Measurements from ENCODE around the gene PAX6. TPM values are rescaled to one million over a fixed set of nuclear protein-coding genes. Genes with fewer than 3 reads are reported as not detected.
"Not testable (repeated sequence)": the region's sequence is repeated elsewhere in the genome, so short reads cannot be mapped to it uniquely, and the experiment has no call there.

Gene PAX6
- total RNA-seq, 1 experiment from 2014 or later = 0.49 TPM

- DNase-seq (ENCODE audit: low read depth, low spot score) (no peak), ATAC-seq (no peak)
- no TSS peak for BruUV-seq (replicated peaks)
- H3K9me3 ChIP-seq (ENCODE audit: control insufficient read depth, insufficient read depth, low read depth, low read length) = no peaks in the 10 kb centered on the region
- ChIA-PET POLR2A (no interaction called here), CTCF (no interaction called here)
- in situ Hi-C loops (cut with HindIII; ENCODE audit: low pct_unique_long_range_greater_than_20kb, low sequenced_read_pairs) (no loop called here), intact Hi-C loops (cut with micrococcal nuclease; ENCODE audit: unreplicated experiment) (no loop called here)
- no peaks in the 10 kb centered on the region for H3K27me3 ChIP-seq (ENCODE audit: control insufficient read depth, insufficient read depth, low read length)
- no peaks in the 10 kb centered on the region for H3K4me1 ChIP-seq (ENCODE audit: control insufficient read depth, insufficient read depth, low read length)
- no peak overlapping the region for H3K27ac ChIP-seq (ENCODE audit: low read length)
- no peak overlapping the region for H3K4me3 ChIP-seq (ENCODE audit: low read depth in 2 of 2, low read length in 2 of 2)
- no peak for TF ChIP-seq SIN3A (IDR thresholded peaks at IDR 0.05; ENCODE audit: borderline replicate concordance, insufficient read depth, low read depth, low read length)
- TF ChIP-seq REST (IDR thresholded peaks at IDR 0.05; ENCODE audit: insufficient read depth in 1 of 2, low read depth in 2 of 2, low read length in 1 of 2) = no peak
- TF ChIP-seq CTCF (IDR thresholded peaks at IDR 0.05) = no peak
- no peak for TF ChIP-seq POLR2AphosphoS5 (IDR thresholded peaks at IDR 0.05; ENCODE audit: low read depth, low read length)
- no peak for TF ChIP-seq TCF7L2 (IDR thresholded peaks at IDR 0.05; ENCODE audit: low read depth, low read length)
- H3K36me3 ChIP-seq (ENCODE audit: control insufficient read depth, insufficient read depth, low read length) = no peaks in the 10 kb centered on the region
Measured at GRCh38 chr11:31747581-31747980, 63.5 kb downstream of the PAX6 start.

- CTCF ChIA-PET; POLR2A ChIA-PET; H3K27ac ChIP-seq (ENCODE audit: low read length); H3K9me3 ChIP-seq (ENCODE audit: control insufficient read depth, insufficient read depth, low read depth, low read length); BruUV-seq (replicated peaks); H3K36me3 ChIP-seq (ENCODE audit: control insufficient read depth, insufficient read depth, low read length); H3K4me3 ChIP-seq (ENCODE audit: low read depth in 2 of 2, low read length in 2 of 2); DNase-seq (ENCODE audit: low read depth, low spot score); H3K27me3 ChIP-seq (ENCODE audit: control insufficient read depth, insufficient read depth, low read length); in situ Hi-C loops (cut with HindIII; ENCODE audit: low pct_unique_long_range_greater_than_20kb, low sequenced_read_pairs); intact Hi-C loops (cut with micrococcal nuclease; ENCODE audit: unreplicated experiment); H3K4me1 ChIP-seq (ENCODE audit: control insufficient read depth, insufficient read depth, low read length); ATAC-seq: not testable (repeated sequence)
Measured at GRCh38 chr11:31740731-31741368, 70.3 kb downstream of the PAX6 start.

- TF ChIP-seq CTCF (IDR thresholded peaks at IDR 0.05) (no peak), POLR2AphosphoS5 (IDR thresholded peaks at IDR 0.05; ENCODE audit: low read depth, low read length) (no peak), SIN3A (IDR thresholded peaks at IDR 0.05; ENCODE audit: borderline replicate concordance, insufficient read depth, low read depth, low read length) (no peak), TCF7L2 (IDR thresholded peaks at IDR 0.05; ENCODE audit: low read depth, low read length) (no peak), REST (IDR thresholded peaks at IDR 0.05; ENCODE audit: insufficient read depth in 1 of 2, low read depth in 2 of 2, low read length in 1 of 2) (no peak)
- DNase-seq (ENCODE audit: low read depth, low spot score) = no peak
- Histone ChIP-seq H3K27me3 (ENCODE audit: control insufficient read depth, insufficient read depth, low read length) (no peaks in the 10 kb centered on the region), H3K4me1 (ENCODE audit: control insufficient read depth, insufficient read depth, low read length) (no peaks in the 10 kb centered on the region), H3K4me3 (ENCODE audit: low read depth in 2 of 2, low read length in 2 of 2) (no peak overlapping the region), H3K9me3 (ENCODE audit: control insufficient read depth, insufficient read depth, low read depth, low read length) (no peaks in the 10 kb centered on the region), H3K36me3 (ENCODE audit: control insufficient read depth, insufficient read depth, low read length) (no peaks in the 10 kb centered on the region), H3K27ac (ENCODE audit: low read length) (no peak overlapping the region)
- ChIA-PET POLR2A (no interaction called here), CTCF (no interaction called here)
- in situ Hi-C loops (cut with HindIII; ENCODE audit: low pct_unique_long_range_greater_than_20kb, low sequenced_read_pairs) (no loop called here), intact Hi-C loops (cut with micrococcal nuclease; ENCODE audit: unreplicated experiment) (no loop called here)
- BruUV-seq (replicated peaks) = no TSS peak
- ATAC-seq = no peak
Measured at GRCh38 chr11:31740131-31740530, 71.0 kb downstream of the PAX6 start.
